ENCODE results near the gene MRGPRG.

The MRGPRG gene

DNA sequence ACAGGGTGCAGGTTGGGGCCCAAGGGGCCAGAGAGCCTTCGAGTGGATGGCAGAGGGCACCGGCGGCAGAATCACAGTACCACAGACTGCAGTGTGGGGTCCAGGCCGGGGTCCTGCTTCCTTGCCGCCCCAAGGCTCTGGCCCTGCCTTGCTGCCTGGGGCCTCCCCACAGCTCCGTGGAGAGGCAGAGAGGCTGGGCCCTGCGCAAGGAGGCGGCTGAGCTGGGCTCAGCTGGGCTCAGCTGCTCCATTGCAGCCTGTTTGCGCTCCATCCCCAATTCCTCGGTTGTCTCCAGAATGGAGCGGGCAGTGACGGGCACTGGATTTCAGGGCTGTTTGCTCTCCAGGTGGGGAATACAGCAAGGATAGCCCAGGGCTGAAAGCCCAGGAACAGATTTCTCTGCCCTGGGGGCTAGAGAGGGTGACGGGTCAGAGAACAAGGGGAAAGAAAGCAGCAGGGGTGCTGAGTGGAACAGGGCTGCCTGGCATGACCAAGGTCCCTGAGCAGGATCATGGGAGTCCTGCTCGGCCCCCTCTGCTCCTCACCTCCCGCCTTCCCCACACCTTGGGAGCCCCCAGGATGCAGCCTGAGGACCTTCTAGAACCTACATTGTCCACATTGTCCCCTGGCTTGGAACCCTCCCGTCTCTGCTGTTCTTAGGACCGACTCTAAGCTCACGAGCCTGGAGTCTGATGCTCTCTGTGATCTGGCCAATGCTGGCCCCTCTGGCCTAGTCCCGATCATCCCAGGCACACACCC is 18.9 kb downstream of the MRGPRG start:
- H3K4me1 ChIP-seq (ENCODE audit: insufficient read depth, low read length): no peaks in the 10 kb centered on the region
- H3K27me3 ChIP-seq (ENCODE audit: insufficient read depth, low read length): peaks cover 58% of the 10 kb centered on the region
- H3K9me3 ChIP-seq (ENCODE audit: low read length): no peaks in the 10 kb centered on the region
- no peaks in the 10 kb centered on the region for H3K36me3 ChIP-seq (ENCODE audit: insufficient read depth, low read length)
- no peak overlapping the region for H2AFZ ChIP-seq (ENCODE audit: low read depth, low read length)
- H3K4me3 ChIP-seq (ENCODE audit: low read length): no peak overlapping the region

DNA sequence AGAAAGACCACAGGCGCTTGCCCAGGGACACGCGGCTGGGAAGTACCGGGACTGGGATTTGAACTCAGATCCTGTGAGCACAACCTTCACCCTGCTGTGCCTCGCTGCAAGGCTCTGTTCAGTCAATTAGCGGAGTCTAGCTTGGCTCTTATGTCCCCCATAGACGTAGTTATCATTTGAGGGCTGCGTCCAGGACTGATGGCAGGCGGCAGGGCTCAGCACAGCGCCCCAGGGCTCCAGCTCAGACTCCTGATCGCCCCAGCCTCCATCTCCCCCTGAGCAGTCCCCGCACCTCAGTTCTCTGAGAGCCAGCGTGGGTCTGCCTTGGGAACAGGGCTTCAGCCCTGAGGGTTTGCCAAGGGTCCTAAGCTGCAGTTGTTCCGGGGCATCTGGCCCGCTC is 19.8 kb downstream of the MRGPRG start:
- Histone ChIP-seq H3K36me3 (ENCODE audit: insufficient read depth, low read length) (no peaks in the 10 kb centered on the region), H3K9me3 (ENCODE audit: low read length) (no peaks in the 10 kb centered on the region), H3K4me3 (ENCODE audit: low read length) (no peak overlapping the region), H3K27me3 (ENCODE audit: insufficient read depth, low read length) (peaks cover 50% of the 10 kb centered on the region), H2AFZ (ENCODE audit: low read depth, low read length) (no peak overlapping the region), H3K4me1 (ENCODE audit: insufficient read depth, low read length) (no peaks in the 10 kb centered on the region)

DNA sequence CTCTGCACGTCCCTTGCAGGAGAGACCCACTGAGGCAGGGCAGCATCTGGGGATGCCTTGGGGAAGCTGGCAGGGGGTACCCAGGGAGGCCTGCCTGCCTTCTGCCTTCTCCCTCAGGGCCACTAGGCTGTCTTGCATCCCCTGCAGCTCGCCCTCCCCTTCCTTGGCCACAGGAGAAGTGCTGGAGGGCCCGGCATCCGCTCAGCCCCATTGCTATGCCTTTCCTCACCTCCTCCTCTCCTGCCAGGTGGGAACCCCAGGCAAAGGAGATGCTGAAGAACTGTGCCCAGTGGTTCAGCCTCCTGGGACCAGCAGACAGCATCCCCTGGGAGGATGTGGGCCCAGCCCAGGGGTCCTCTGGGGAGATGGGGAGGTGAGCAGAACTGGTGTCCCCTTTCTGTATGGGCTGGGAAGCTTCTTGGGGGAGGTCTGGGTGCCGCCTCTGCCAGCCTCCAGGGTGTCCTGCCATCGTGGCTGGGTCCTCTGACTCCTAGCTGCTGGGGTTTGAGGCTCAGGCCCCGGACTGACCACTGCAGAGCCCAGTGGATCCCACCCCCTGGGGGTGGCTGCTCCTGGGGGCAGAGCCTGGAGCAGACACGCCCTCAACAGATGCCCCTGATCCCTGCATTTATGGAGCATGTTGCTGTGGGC is 20.6 kb downstream of the MRGPRG start:
- no peak overlapping the region for H2AFZ ChIP-seq (ENCODE audit: low read depth, low read length)
- H3K9me3 ChIP-seq (ENCODE audit: low read length): no peaks in the 10 kb centered on the region
- H3K36me3 ChIP-seq (ENCODE audit: insufficient read depth, low read length): no peaks in the 10 kb centered on the region
- H3K27me3 ChIP-seq (ENCODE audit: insufficient read depth, low read length): peaks cover 43% of the 10 kb centered on the region
- H3K4me3 ChIP-seq (ENCODE audit: low read length): no peak overlapping the region
- no peaks in the 10 kb centered on the region for H3K4me1 ChIP-seq (ENCODE audit: insufficient read depth, low read length)

DNA sequence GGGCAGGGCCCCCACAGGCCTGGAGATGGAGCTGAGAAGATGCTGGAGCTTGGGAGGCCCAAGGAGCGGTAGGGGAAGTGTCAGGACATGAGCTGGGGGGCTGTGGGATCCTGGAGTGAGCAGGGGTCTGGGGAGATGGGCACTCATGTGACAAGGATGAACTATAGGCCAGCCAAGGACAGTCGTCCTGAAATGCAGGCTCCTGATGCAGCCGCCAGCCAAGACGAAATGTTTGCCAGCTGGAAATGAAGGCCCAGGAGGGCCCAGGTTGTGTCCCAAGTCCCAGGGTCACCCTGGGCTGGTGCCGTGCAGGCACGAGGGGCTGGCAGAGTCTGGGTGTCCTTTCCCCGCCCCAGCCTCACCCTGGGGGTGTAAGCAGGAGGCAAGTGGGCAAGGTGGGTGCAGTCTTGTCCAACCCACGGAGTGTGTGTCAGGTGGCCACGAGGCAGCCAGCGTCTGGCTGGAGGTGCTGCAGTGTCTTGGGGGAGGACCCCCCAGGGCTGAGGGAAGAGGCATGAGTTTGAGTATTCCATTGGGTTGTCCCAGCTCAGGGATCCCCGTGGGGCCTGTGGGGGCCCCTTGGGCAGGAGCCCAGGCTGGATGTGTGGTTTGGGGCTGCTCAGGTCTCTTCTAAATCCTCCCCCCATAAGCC is 21.4 kb downstream of the MRGPRG start:
- no peaks in the 10 kb centered on the region for H3K36me3 ChIP-seq (ENCODE audit: insufficient read depth, low read length)
- no peaks in the 10 kb centered on the region for H3K4me1 ChIP-seq (ENCODE audit: insufficient read depth, low read length)
- peaks cover 35% of the 10 kb centered on the region for H3K27me3 ChIP-seq (ENCODE audit: insufficient read depth, low read length)
- H3K9me3 ChIP-seq (ENCODE audit: low read length): no peaks in the 10 kb centered on the region
- H2AFZ ChIP-seq (ENCODE audit: low read depth, low read length): no peak overlapping the region
- H3K4me3 ChIP-seq (ENCODE audit: low read length): no peak overlapping the region

DNA sequence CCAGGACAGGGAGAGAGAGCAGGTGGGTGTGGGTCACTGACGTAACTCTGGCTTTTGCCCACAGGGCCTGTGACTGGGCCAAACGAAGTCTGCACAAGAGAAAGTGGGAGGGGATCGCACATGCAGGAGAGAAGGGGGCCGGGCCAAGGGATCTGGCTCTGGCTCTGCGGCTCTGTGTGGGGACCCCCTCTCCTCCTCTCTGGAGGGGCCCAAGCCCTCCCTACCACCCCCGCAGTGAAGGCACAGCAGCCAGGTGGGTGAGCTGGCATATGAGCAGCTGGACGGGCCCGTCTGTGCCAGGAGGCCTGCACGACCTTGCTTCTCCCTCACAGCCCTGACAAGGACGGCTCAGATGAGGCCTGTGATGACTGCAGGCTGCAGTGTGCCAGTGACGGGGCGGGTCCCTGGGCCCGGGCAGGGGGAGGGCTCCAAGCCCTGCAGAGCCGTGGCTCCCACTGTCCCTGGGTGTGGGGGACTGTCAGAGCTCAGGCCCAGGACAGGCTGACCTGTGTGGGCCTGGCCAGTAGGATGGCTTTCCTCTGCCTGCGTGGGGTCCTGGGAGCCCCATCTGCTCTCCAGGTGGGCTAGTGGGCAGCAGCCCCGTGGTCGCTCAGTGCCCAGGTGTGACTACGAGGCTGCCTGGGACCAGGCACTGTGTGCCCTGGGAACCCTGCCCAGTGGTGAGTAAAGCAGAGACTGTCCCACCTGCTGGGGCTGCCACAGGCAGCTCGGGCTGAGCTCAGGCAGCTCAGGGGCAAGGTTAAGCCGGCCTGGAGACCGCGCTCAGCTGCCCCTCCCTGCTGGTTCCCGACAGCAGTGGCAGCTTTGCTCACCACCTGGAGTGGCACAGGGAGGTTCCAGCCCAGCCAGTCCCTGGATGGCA is 22.2 kb downstream of the MRGPRG start:
- no peaks in the 10 kb centered on the region for H3K4me1 ChIP-seq (ENCODE audit: insufficient read depth, low read length)
- peaks cover 27% of the 10 kb centered on the region for H3K27me3 ChIP-seq (ENCODE audit: insufficient read depth, low read length)
- H2AFZ ChIP-seq (ENCODE audit: low read depth, low read length): no peak overlapping the region
- H3K36me3 ChIP-seq (ENCODE audit: insufficient read depth, low read length): no peaks in the 10 kb centered on the region
- H3K4me3 ChIP-seq (ENCODE audit: low read length): no peak overlapping the region
- no peaks in the 10 kb centered on the region for H3K9me3 ChIP-seq (ENCODE audit: low read length)

DNA sequence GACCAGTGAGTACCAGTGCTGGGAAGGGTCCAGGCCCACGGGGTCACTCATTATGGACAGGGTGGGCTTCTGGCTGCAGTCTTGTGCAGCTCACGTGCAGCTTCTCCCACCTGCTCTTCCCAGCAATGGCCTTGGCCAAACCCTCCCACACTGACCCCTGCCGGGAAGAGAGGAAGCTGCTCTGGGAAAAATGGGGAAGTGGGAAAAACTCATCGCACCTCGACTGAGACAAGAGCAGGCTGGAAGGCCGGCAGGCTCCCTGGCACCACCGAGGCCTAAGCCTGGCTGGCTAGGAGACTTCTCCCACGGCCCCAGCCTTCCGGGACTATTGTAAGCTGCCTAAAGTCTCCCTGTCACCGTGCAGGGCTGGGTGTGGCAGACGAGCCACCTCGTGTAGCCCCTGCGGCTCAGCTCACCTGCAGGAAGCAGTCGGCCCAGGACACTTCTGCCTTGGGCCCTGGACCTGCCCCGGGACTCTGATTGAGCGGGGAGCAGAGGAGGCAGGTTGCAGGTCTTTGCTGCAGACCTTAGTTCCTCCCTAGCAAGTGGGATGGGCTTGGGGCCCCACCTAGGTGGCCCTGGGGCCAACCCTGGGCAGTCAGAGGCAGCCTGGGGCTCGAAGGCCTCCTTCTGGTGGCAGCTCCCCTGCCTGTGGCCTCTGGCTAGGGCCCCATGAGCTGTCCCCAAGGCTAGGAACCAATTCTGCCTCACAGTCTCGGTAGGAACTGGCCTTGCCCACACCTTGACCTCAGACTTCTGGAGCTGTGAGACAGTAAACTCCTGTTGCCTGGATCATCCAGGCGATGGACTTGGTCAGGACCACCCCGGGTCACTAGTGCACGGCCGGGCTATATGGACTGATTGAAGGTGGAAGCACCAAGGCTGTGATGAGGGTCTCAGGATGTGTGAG is 23.1 kb downstream of the MRGPRG start:
- Histone ChIP-seq H2AFZ (ENCODE audit: low read depth, low read length) (no peak overlapping the region), H3K36me3 (ENCODE audit: insufficient read depth, low read length) (no peaks in the 10 kb centered on the region), H3K27me3 (ENCODE audit: insufficient read depth, low read length) (peaks cover 19% of the 10 kb centered on the region), H3K9me3 (ENCODE audit: low read length) (no peaks in the 10 kb centered on the region), H3K4me1 (ENCODE audit: insufficient read depth, low read length) (no peaks in the 10 kb centered on the region), H3K4me3 (ENCODE audit: low read length) (no peak overlapping the region)

DNA sequence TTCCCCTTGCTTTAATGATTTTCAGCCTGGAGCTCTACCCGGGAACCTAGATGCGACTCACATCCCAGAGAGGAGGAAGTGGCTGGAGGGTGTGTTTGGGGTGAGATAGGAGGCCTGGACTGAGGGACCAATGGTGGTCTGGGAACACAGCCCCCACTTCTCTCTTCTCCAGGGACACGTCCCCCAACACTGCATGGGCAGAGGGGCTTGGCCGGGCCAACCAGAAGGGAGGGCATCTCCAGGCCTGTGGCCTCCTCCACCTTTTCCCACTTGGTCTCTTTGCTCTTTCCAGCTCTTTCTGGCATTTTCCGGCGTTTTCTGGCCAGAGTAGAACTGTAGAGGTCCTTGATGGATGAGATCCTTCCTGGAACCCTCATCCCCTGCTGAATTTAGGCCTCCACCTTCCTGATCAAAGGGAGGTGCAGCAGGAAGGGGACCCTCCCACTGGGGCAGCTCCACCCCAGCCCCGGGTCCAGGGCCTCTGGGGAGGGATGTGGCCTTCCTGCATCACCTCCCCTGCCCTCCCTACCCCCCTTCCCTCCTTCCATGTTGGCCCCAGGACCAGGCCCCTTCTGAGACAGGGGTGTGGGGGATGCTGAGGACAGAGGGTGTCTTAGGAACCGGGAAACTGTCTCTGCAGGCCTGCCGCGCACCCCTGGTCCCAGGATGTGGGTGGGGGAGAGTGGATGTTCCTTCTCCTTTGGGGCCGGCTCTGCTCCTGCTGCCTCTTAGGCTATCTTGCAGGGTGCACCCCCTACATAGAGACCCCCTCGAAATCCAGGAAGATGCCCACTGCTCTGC is 24.4 kb downstream of the MRGPRG start:
- peaks cover 18% of the 10 kb centered on the region for H3K27me3 ChIP-seq (ENCODE audit: insufficient read depth, low read length)
- no peaks in the 10 kb centered on the region for H3K36me3 ChIP-seq (ENCODE audit: insufficient read depth, low read length)
- H2AFZ ChIP-seq (ENCODE audit: low read depth, low read length): no peak overlapping the region
- no peaks in the 10 kb centered on the region for H3K9me3 ChIP-seq (ENCODE audit: low read length)
- H3K4me3 ChIP-seq (ENCODE audit: low read length): no peak overlapping the region
- no peaks in the 10 kb centered on the region for H3K4me1 ChIP-seq (ENCODE audit: insufficient read depth, low read length)

DNA sequence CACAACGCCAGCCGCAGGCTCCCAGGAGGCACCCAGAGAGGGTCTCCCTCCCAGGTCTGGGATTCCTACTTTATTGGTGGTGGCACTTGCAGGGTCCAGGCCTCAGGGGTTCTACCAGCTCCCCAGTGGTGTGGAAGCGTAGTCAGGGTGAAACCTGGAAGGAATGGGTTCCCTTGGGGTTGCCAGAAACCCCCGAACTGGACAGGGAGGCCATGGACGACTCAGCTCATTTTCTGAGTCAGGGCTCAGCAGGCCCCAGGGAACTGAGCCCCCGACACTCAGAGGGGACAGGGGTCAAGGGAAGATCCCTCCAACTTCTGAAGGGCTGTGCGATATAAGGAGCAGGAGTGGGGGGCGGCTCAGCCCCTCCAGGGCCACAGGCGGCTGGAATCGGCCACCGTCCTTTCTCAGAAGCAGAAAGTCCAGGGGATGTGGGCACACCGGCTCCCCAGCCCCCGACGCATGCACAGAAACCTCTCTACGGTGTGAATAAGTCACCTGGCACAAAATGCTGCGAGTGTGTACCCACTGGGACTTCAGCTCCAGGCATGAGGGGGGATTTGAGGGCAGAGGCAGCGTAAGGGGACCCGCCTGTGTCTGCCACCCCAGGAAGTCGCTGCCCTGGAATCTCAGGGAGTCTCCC is 25.1 kb downstream of the MRGPRG start:
- Histone ChIP-seq H3K4me1 (ENCODE audit: insufficient read depth, low read length) (no peaks in the 10 kb centered on the region), H3K27me3 (ENCODE audit: insufficient read depth, low read length) (peaks cover 19% of the 10 kb centered on the region), H3K4me3 (ENCODE audit: low read length) (no peak overlapping the region), H3K36me3 (ENCODE audit: insufficient read depth, low read length) (no peaks in the 10 kb centered on the region), H3K9me3 (ENCODE audit: low read length) (peaks cover 1% of the 10 kb centered on the region), H2AFZ (ENCODE audit: low read depth, low read length) (no peak overlapping the region)

DNA sequence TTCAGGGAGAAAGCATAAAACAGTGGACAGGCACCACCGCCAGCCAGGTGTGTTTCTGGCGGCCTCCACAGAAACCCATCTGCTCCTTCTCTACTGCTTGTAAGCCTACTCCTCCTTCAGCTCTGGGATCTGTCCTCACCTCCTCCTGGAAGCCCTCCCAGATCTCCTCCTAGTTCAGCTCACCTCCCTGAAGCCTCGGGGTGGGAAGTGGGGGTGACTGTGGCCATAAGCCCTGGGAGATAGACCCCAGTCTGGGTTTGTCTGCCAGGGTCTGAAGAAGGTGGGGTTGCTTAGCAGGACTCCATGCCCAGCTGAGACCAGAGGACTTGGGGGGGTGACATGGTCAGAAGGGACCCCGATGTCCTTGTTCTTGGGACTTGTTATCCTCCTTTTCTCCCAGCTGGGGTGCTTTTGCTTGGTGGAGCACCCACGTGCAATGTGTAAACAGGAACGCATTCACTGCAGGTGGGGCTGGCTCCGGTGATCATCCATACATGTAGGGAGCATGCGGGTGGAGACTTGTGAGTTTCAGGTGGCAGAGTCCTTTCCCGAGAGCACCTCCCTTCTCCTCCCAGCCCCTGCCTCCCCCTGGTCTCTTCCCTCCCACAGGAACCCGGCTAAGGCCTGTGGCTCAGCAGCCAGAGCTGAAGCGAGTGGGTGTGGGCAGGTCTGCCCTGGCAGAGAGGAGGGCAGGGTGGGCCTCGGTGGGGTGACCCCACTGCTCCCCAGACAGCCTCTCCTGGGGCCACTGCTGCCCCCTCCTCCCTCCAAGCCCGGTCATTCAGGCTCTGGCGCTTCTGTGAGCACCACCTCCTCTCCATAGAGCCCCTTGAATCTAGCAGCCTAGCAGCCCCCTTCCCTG is 25.9 kb downstream of the MRGPRG start:
- Histone ChIP-seq H2AFZ (ENCODE audit: low read depth, low read length) (no peak overlapping the region), H3K4me3 (ENCODE audit: low read length) (no peak overlapping the region), H3K4me1 (ENCODE audit: insufficient read depth, low read length) (no peaks in the 10 kb centered on the region), H3K36me3 (ENCODE audit: insufficient read depth, low read length) (no peaks in the 10 kb centered on the region), H3K9me3 (ENCODE audit: low read length) (peaks cover 2% of the 10 kb centered on the region), H3K27me3 (ENCODE audit: insufficient read depth, low read length) (peaks cover 14% of the 10 kb centered on the region)

DNA sequence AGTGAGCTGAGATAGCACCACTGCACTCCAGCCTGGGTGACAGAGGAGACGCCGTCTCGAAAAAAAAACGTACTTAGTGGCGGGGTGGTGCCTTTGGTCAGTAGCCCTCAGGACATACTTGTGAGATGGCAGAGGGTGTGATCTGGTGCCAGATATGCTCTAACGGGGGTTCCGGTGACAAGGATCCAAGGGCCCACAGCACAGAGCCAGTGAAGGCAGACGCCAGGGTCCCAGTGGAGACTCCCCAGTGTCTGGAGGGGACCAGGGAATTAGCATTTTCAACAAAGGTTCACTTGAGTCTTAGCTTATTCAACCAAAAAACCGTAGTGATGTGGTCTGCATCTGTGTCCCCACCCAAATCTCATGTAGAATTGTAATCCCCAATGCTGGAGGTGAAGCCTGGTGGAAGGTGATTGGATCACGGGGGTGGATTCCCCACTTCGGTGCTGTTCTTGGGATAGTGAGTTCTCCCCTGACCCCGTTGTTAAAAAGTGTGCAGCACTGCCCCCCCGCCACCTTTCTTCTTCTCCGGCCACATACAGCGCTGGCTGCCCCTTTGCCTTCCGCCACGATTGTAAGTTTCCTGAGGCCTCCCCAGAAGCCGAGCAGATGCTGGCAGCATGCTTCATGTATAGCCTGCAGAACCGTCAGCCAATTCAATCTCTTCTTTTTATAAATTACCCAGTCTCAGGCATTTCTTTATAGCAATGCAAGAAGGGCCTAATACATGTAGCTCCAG is 26.9 kb downstream of the MRGPRG start:
- Histone ChIP-seq H3K9me3 (ENCODE audit: low read length) (peaks cover 2% of the 10 kb centered on the region), H2AFZ (ENCODE audit: low read depth, low read length) (no peak overlapping the region), H3K4me1 (ENCODE audit: insufficient read depth, low read length) (no peaks in the 10 kb centered on the region), H3K4me3 (ENCODE audit: low read length) (no peak overlapping the region), H3K27me3 (ENCODE audit: insufficient read depth, low read length) (peaks cover 4% of the 10 kb centered on the region), H3K36me3 (ENCODE audit: insufficient read depth, low read length) (no peaks in the 10 kb centered on the region)
